ENCODE measurements around the gene PDIA5.

- TF ChIP-seq CTCF (IDR thresholded peaks at IDR 0.05) (no peak), EP300 (IDR thresholded peaks at IDR 0.05) (no peak)
Observed at GRCh38 chr3:123180791-123181190, 114.0 kb downstream of the PDIA5 start.
